ENCODE data around the gene ALDH9A1. TPM values are rescaled to one million over a fixed set of nuclear protein-coding genes. Genes with fewer than 3 reads are reported as not detected.
A peak's percentile ranks its signal among the peaks of the same experiment; 100 is the strongest.
"Not testable (repeated sequence)": the region's sequence is repeated elsewhere in the genome, so short reads cannot be mapped to it uniquely, and the experiment has no call there.

The ALDH9A1 gene
- total RNA-seq (2014; rRNA removed; shearing (Covaris generic)): 34.7 and 37.4 TPM in 2 replicates

- H3K27me3 ChIP-seq: no peaks in the 10 kb centered on the region
- H3K4me3 ChIP-seq: peak within 1 kb of the TSS; percentile 89
- peak within 1 kb of the TSS; percentile 88 for H3K27ac ChIP-seq
- H3K4me1 ChIP-seq: peaks cover 5% of the 10 kb centered on the region
- peaks cover 6% of the 10 kb centered on the region; the same call in 1 of the 2 replicates for H3K36me3 ChIP-seq
- DNase-seq: peak; percentile 89 to 91
- no peaks in the 10 kb centered on the region for H3K9me3 ChIP-seq (replicated peaks)
These were observed at the start of gene ALDH9A1 for GRCh38 chr1:165697881-165698760. TSS of gene ALDH9A1 (minus strand) at chr1:165698562. CDS start at chr1:165698558, 4 bp downstream.

GRCh38 chr1:165747632-165748447 is 49.5 kb upstream of the ALDH9A1 start:
- Histone ChIP-seq H3K9me3 (replicated peaks) (no peaks in the 10 kb centered on the region), H3K27ac (no peak overlapping the region), H3K36me3 (peaks cover 20% of the 10 kb centered on the region), H3K4me3 (no peak overlapping the region), H3K27me3 (no peaks in the 10 kb centered on the region), H3K4me1 (no peaks in the 10 kb centered on the region)
- no peak for DNase-seq

- DNase-seq; H3K27ac ChIP-seq; H3K4me3 ChIP-seq; H3K4me1 ChIP-seq; H3K9me3 ChIP-seq (replicated peaks); H3K27me3 ChIP-seq: not testable (repeated sequence)
- peaks cover 30% of the 10 kb centered on the region for H3K36me3 ChIP-seq
These were observed 46.6 kb upstream of the ALDH9A1 start for GRCh38 chr1:165744913-165745312.

GRCh38 chr1:165742194-165742593 is 43.8 kb upstream of the ALDH9A1 start:
- Histone ChIP-seq H3K36me3 (peaks cover 34% of the 10 kb centered on the region), H3K4me1 (no peaks in the 10 kb centered on the region), H3K4me3 (no peak overlapping the region), H3K27me3 (no peaks in the 10 kb centered on the region), H3K27ac (no peak overlapping the region), H3K9me3 (replicated peaks) (no peaks in the 10 kb centered on the region)
- DNase-seq: no peak

- Histone ChIP-seq H3K9me3 (replicated peaks) (no peaks in the 10 kb centered on the region), H3K4me3 (no peak overlapping the region), H3K36me3 (peaks cover 32% of the 10 kb centered on the region), H3K27me3 (no peaks in the 10 kb centered on the region), H3K4me1 (no peaks in the 10 kb centered on the region), H3K27ac (no peak overlapping the region)
- no peak for DNase-seq
These were observed 40.4 kb upstream of the ALDH9A1 start for GRCh38 chr1:165738794-165739193.

GRCh38 chr1:165737196-165737595 is 38.8 kb upstream of the ALDH9A1 start:
- DNase-seq: no peak
- H3K27ac ChIP-seq: no peak overlapping the region
- peaks cover 24% of the 10 kb centered on the region for H3K36me3 ChIP-seq
- H3K9me3 ChIP-seq (replicated peaks): no peaks in the 10 kb centered on the region
- no peaks in the 10 kb centered on the region for H3K27me3 ChIP-seq
- no peaks in the 10 kb centered on the region for H3K4me1 ChIP-seq
- no peak overlapping the region for H3K4me3 ChIP-seq

- H3K9me3 ChIP-seq (replicated peaks): no peaks in the 10 kb centered on the region
- no peaks in the 10 kb centered on the region for H3K27me3 ChIP-seq
- H3K4me1 ChIP-seq: no peaks in the 10 kb centered on the region
- no peak overlapping the region for H3K4me3 ChIP-seq
- H3K36me3 ChIP-seq: peaks cover 11% of the 10 kb centered on the region
- DNase-seq: no peak
- no peak overlapping the region for H3K27ac ChIP-seq
These were observed 36.5 kb upstream of the ALDH9A1 start for GRCh38 chr1:165734906-165735305.

GRCh38 chr1:165726841-165727240 is 28.5 kb upstream of the ALDH9A1 start:
- H3K4me3 ChIP-seq: no peak overlapping the region
- H3K27me3 ChIP-seq: no peaks in the 10 kb centered on the region
- DNase-seq: peak in 1 of 2 experiments; percentile 1
- H3K36me3 ChIP-seq: peaks cover 5% of the 10 kb centered on the region
- H3K9me3 ChIP-seq (replicated peaks): no peaks in the 10 kb centered on the region
- H3K27ac ChIP-seq: no peak overlapping the region
- no peaks in the 10 kb centered on the region for H3K4me1 ChIP-seq

- Histone ChIP-seq H3K9me3 (replicated peaks) (no peaks in the 10 kb centered on the region), H3K4me1 (no peaks in the 10 kb centered on the region), H3K27ac (no peak overlapping the region), H3K27me3 (no peaks in the 10 kb centered on the region), H3K4me3 (no peak overlapping the region), H3K36me3 (peaks cover 5% of the 10 kb centered on the region)
- no peak for DNase-seq
These were observed 27.8 kb upstream of the ALDH9A1 start for GRCh38 chr1:165726169-165726568.

- H3K9me3 ChIP-seq (replicated peaks): no peaks in the 10 kb centered on the region
- no peaks in the 10 kb centered on the region for H3K27me3 ChIP-seq
- DNase-seq: peak; percentile 23 to 68
- no peak overlapping the region for H3K27ac ChIP-seq
- no peaks in the 10 kb centered on the region for H3K36me3 ChIP-seq
- no peak overlapping the region for H3K4me3 ChIP-seq
- H3K4me1 ChIP-seq: 0 out of 2 replicates have a peak, but pooled peaks cover 2% of the 10 kb centered on the region
These were observed 19.7 kb upstream of the ALDH9A1 start for GRCh38 chr1:165717918-165718515.

- H3K27ac ChIP-seq; H3K9me3 ChIP-seq (replicated peaks); H3K4me1 ChIP-seq; DNase-seq; H3K36me3 ChIP-seq; H3K27me3 ChIP-seq; H3K4me3 ChIP-seq: not testable (repeated sequence)
These were observed 18.1 kb upstream of the ALDH9A1 start for GRCh38 chr1:165716265-165717051.

- Histone ChIP-seq H3K9me3 (replicated peaks) (no peaks in the 10 kb centered on the region), H3K4me1 (no peaks in the 10 kb centered on the region), H3K27ac (no peak overlapping the region), H3K4me3 (no peak overlapping the region), H3K36me3 (no peaks in the 10 kb centered on the region), H3K27me3 (no peaks in the 10 kb centered on the region)
- DNase-seq: no peak
These were observed 14.4 kb upstream of the ALDH9A1 start for GRCh38 chr1:165712764-165713163.

GRCh38 chr1:165707984-165708706 is 9.8 kb upstream of the ALDH9A1 start:
- Histone ChIP-seq H3K9me3 (replicated peaks) (no peaks in the 10 kb centered on the region), H3K4me3 (no peak overlapping the region), H3K27ac (no peak overlapping the region), H3K4me1 (no peaks in the 10 kb centered on the region), H3K36me3 (no peaks in the 10 kb centered on the region), H3K27me3 (no peaks in the 10 kb centered on the region)
- no peak for DNase-seq

GRCh38 chr1:165703648-165704047 is 5.3 kb upstream of the ALDH9A1 start:
- H3K27me3 ChIP-seq: no peaks in the 10 kb centered on the region
- DNase-seq: no peak
- no peaks in the 10 kb centered on the region for H3K4me1 ChIP-seq
- H3K27ac ChIP-seq: no peak overlapping the region
- H3K9me3 ChIP-seq (replicated peaks): no peaks in the 10 kb centered on the region
- H3K4me3 ChIP-seq: no peak overlapping the region
- no peaks in the 10 kb centered on the region for H3K36me3 ChIP-seq

Data from SJCRH30 (cell line).